ENCODE data around the gene MAPKAP1. TPM values are rescaled to one million over a fixed set of nuclear protein-coding genes. Genes with fewer than 3 reads are reported as not detected.

Gene MAPKAP1
- total RNA-seq, 2 donors from 2014 or later, result 83.7 to 91.8 TPM

DNA sequence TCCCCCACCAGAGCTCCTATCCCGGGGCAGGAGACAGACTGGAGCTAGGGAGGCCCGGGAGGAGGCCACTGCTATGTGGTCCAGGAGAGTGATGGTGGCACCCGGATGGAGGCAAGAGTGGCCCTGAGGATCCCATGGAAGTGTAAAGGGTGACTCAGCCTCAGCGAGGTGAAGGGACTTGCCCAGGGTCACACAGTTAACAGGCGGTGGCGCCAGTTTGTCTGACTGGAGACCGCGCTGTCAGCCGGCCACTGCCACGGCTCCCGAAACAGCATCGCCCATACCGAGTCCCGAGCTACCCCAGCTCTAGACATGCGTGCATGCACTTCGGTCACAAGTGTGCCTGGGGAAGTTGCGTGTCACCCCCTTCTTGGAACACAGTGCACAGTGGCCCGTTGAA is 279.5 kb downstream of the MAPKAP1 start:
- ATAC-seq (no peak), DNase-seq (no peak)
- no peaks in the 10 kb centered on the region for H3K27me3 ChIP-seq
- H3K4me1 ChIP-seq, result no peaks in the 10 kb centered on the region
- no peak overlapping the region for H3K4me3 ChIP-seq
- 85% methylated on average over 18 of the region's 18 CpGs; no CpG with 5 or more reads in 1 of the 2 donors for WGBS, 2 donors
- no peak overlapping the region for H3K27ac ChIP-seq
- TF ChIP-seq, protein P1, sequence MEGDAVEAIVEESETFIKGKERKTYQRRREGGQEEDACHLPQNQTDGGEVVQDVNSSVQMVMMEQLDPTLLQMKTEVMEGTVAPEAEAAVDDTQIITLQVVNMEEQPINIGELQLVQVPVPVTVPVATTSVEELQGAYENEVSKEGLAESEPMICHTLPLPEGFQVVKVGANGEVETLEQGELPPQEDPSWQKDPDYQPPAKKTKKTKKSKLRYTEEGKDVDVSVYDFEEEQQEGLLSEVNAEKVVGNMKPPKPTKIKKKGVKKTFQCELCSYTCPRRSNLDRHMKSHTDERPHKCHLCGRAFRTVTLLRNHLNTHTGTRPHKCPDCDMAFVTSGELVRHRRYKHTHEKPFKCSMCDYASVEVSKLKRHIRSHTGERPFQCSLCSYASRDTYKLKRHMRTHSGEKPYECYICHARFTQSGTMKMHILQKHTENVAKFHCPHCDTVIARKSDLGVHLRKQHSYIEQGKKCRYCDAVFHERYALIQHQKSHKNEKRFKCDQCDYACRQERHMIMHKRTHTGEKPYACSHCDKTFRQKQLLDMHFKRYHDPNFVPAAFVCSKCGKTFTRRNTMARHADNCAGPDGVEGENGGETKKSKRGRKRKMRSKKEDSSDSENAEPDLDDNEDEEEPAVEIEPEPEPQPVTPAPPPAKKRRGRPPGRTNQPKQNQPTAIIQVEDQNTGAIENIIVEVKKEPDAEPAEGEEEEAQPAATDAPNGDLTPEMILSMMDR (IDR thresholded peaks at IDR 0.05), result no peak
- no peak for TF ChIP-seq POLR2A (IDR thresholded peaks at IDR 0.05)
- intact Hi-C loops (cut with DNase I), result no loop called here
- H3K36me3 ChIP-seq (replicated peaks in 1 of 2; ENCODE audit: insufficient read depth in 1 of 2, low read depth in 2 of 2), result no peaks in the 10 kb centered on the region
- no peaks in the 10 kb centered on the region for H3K9me3 ChIP-seq

DNA sequence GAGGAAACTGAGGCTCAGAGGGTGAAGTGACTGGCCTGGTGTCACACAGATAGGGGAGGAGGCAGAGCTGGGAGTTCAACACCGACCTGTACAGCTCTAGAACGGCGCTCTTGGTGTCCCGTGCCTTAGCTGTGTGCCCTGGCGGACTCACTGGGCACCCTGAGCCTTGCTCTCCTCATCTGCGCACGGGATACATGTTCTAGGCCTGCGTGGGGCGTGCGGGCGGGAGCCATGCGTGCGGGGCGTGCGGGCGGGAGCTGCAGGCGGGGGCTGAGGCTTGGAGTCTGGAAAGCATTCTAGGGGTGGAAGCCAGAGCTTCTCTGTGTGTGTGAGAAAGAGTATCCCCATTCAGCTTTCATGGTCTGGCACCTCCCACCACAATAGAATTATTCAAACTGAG is 280.1 kb downstream of the MAPKAP1 start:
- DNase-seq (no peak), ATAC-seq (no peak)
- Histone ChIP-seq H3K27me3 (no peaks in the 10 kb centered on the region), H3K9me3 (no peaks in the 10 kb centered on the region), H3K36me3 (replicated peaks in 1 of 2; ENCODE audit: insufficient read depth in 1 of 2, low read depth in 2 of 2) (no peaks in the 10 kb centered on the region), H3K27ac (no peak overlapping the region), H3K4me3 (no peak overlapping the region), H3K4me1 (no peaks in the 10 kb centered on the region)
- no peak for TF ChIP-seq POLR2A (IDR thresholded peaks at IDR 0.05)
- TF ChIP-seq, protein P1 (IDR thresholded peaks at IDR 0.05), result no peak
- intact Hi-C loops (cut with DNase I), result no loop called here
- WGBS, 2 donors, result 89 to 100% methylated on average over 2 to 17 of the region's 17 CpGs

DNA sequence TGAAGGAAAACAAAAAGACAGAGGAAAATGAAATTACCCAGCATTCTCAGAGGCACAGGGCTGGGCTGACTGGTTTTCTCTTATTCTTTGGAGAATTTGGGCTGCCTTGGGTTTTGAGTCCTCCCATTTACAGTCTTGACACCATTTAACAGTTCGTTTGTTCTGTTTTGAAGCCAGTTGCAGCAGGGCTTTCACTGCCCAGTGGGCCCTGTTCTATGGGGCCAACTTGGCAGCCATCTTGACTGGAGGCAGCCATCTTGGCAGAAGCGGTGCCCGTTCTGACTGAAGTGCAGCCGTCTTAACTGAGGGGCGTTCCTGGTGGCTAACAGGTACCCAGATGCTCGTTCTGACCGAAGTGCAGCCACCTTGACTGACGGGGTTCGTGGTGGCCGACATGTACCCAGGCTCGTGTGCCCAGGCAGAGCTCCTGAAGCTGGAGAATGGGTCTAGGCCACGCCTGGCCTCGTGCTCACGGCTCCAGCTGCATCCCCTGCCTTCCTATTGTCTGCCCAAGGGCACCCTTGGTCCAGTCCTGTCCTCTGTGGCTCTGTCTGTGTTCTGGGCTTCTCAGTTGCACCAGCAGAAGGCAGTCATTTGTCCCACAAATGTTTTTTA is 281.0 kb downstream of the MAPKAP1 start:
- no peak overlapping the region for H3K27ac ChIP-seq
- 91 to 97% methylated on average over 3 to 14 of the region's 14 CpGs for WGBS, 2 donors

DNA sequence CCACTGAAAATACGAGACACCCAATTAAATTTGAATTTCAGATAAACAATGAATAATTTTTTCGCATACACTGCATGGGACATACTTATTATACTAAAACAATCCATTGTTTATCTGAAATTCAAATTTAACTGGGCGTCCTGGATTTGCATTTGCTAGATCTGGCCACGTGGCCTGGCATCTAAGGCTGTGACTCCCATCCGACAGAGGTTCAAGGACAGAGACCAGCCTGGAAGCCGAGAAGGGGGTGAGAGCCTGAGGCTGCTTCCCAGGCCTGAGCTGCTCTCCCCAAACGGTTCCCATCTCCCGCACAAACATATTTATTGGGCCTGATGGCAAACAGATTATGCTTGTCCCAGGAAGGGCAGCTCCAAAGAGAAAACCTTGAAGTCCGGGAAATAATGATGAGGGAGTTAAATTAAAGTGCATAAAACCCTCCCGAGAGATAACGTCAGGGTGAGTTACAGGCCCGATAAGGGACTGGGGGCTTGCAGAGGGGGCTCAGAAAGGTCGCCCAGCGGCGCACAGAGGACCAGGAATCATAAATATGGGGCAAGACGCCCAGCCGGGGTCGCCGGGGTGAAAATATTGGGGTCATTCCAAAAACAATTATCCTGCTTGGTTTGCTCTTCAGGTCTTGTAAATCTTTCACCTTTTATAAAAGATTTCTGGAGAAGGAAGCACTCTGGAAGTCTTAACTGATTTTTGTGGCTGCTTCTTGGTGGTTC is 281.7 kb downstream of the MAPKAP1 start:
- H3K27me3 ChIP-seq, result no peaks in the 10 kb centered on the region
- intact Hi-C loops (cut with DNase I), result no loop called here
- no peaks in the 10 kb centered on the region for H3K4me1 ChIP-seq
- no peak overlapping the region for H3K4me3 ChIP-seq
- 64 to 71% methylated on average over 19 of the region's 19 CpGs for WGBS, 2 donors
- H3K27ac ChIP-seq, result no peak overlapping the region
- DNase-seq (no peak), ATAC-seq (no peak)
- no peaks in the 10 kb centered on the region for H3K9me3 ChIP-seq
- TF ChIP-seq, protein P1 (IDR thresholded peaks at IDR 0.05), result no peak
- TF ChIP-seq POLR2A (IDR thresholded peaks at IDR 0.05), result no peak
- no peaks in the 10 kb centered on the region for H3K36me3 ChIP-seq (replicated peaks in 1 of 2; ENCODE audit: insufficient read depth in 1 of 2, low read depth in 2 of 2)

More for the DNA sequence above, 281.0 kb downstream of the MAPKAP1 start:
- no peak for ATAC-seq
- Histone ChIP-seq H3K36me3 (replicated peaks in 1 of 2; ENCODE audit: insufficient read depth in 1 of 2, low read depth in 2 of 2) (no peaks in the 10 kb centered on the region), H3K4me1 (no peaks in the 10 kb centered on the region), H3K9me3 (no peaks in the 10 kb centered on the region), H3K4me3 (no peak overlapping the region), H3K27me3 (no peaks in the 10 kb centered on the region)
- TF ChIP-seq, protein P1 (IDR thresholded peaks at IDR 0.05), result no peak
- intact Hi-C loops (cut with DNase I), result no loop called here
- no peak for DNase-seq
